Measurements from ENCODE around the gene PAGE2. TPM values are rescaled to one million over a fixed set of nuclear protein-coding genes. Genes with fewer than 3 reads are reported as not detected.

The PAGE2 gene, protein sequence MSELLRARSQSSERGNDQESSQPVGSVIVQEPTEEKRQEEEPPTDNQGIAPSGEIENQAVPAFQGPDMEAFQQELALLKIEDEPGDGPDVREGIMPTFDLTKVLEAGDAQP
- not detected in 2 replicates for total RNA-seq

DNA sequence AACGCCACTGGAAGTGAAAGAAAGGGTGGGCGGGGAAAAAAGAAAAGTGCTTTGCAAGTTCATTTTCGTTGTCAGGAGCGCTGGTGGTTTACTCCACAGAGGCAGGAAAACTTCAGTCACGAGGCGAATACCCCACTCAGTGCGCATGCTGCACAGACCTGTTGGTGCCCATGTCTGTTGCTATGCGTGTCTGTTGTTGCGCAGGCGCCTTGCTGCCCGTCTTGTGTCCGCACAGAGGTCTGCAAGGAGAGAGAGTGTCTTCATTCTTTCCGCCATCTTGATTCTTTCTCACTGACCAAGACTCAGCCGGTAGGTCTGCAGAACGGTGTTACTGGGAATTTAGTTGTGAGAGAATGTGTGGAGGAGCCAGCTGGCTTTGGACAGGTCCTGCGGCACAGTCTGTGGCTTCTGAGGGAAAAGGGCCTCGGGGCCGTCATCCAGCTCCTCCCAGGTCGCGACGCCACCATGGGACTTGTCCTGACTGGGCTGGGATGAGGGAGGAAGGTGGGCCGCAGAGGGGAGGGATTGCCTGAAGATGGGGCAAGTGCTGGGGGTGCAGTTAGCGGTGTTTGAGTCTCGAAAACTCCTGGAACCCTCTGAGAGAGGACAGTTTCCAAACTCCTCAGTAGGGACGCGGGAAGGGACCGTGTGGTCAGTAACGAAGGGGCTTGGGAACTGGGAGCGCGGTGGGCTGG, at the start of gene PAGE2:
Gene PAGE2, plus strand, starts transcription at position 224 of the 695 bp plus-strand sequence. CDS start 1,003 bp downstream, outside the sequence.

DNA sequence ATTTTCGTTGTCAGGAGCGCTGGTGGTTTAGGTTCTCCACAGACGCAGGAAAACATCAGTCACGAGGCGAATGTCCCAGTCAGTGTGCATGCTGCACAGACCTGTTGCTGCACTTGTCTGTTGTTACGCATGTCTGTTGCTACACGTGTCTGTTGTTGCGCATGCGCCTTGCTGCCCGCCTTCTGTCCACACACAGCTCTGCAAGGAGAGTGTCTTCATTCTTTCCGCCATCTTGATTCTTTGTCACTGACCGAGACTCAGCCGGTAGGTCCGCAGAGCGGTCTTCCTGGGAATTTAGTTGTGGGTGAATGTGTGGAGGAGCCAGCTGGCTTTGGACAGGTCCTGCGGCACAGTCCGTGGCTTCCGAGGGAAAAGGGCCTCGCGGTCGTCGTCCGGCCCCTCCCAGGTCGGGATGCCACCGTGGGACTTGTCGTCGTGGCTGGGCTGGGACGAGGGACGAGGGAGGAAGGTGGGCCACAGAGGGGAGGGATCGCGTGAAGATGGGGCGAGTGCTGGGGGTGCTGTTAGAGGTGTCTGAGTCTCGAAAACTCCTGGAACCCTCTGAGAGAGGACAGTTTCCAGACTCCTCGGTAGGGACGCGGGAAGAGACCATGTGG, 13.9 kb upstream of the PAGE2 start, which contains the start of gene PAGE2B:
Gene PAGE2B, plus strand, starts transcription at position 180 of the 617 bp plus-strand sequence. CDS start 1,012 bp downstream, outside the sequence.

Other genes starting within 250 kb of the PAGE2 start
- 5.8 and 20.7 TPM in 2 replicates for gene TRO, start 168.2 kb upstream of the PAGE2 start, total RNA-seq
- gene PFKFB1, start 94.8 kb upstream of the PAGE2 start, total RNA-seq = 0.18 TPM in 1 of 2 replicates, not detected in the other
- 12.1 and 21.3 TPM in 2 replicates for gene APEX2, start 88.7 kb upstream of the PAGE2 start, total RNA-seq
- gene ALAS2, start 58.0 kb upstream of the PAGE2 start, total RNA-seq = not detected in 2 replicates
- not detected in 2 replicates for gene PAGE2B, start 14.0 kb upstream of the PAGE2 start, total RNA-seq
- gene PAGE5, start 131.3 kb downstream of the PAGE2 start, total RNA-seq = not detected in 2 replicates
- gene PAGE3, start 175.9 kb downstream of the PAGE2 start, total RNA-seq = not detected in 2 replicates